GM12878 (cell line): ENCODE measurements around the gene PRPSAP1.

Source experiments
- BHLHE40 ChIP-seq, 2 experiments: fragments of 450-650 bp in 1 of 2; IDR thresholded peaks; 2 replicates each; pipeline ENCODE4 v1.6.1; 2011 to 2017; ENCODE audit warnings: low read depth in 2 of 2, borderline replicate concordance in 1 of 2, improper control_type of control experiment in 1 of 2, low read length in 1 of 2, mild to moderate bottlenecking in 1 of 2
- CHD4 ChIP-seq: fragments of 200-600 bp; sonication (generic); IDR thresholded peaks from 2 replicates; pipeline ENCODE4 v1.6.1; 2016; ENCODE audit warnings: mild to moderate bottlenecking
- CTCF ChIP-seq, 3 experiments: IDR thresholded peaks in 2 of 3; conservative IDR thresholded peaks in 1 of 3; 2 replicates each; pipeline ENCODE4 v1.5.1; 2011; ENCODE audit warnings: low read depth in 3 of 3, low read length in 3 of 3, mild to moderate bottlenecking in 3 of 3, control low read depth in 2 of 3, moderate library complexity in 2 of 3, inconsistent platforms in 1 of 3, mixed read lengths in 1 of 3; ENCODE audit not compliant: control insufficient read depth in 2 of 3, insufficient read depth in 1 of 3; ENCODE audit errors: extremely low read depth in 1 of 3
- EZH2 ChIP-seq: IDR thresholded peaks from 2 replicates; pipeline ENCODE4 v1.6.1; 2012; ENCODE audit warnings: low read depth, mild to moderate bottlenecking, control low read depth, inconsistent platforms, low read length, borderline replicate concordance; ENCODE audit not compliant: control insufficient read depth
- HDAC2 ChIP-seq: fragments of 200-600 bp; sonication (generic); IDR thresholded peaks from 2 replicates; pipeline ENCODE4 v1.6.1; 2017
- RAD51 ChIP-seq: fragments of 450-650 bp; IDR thresholded peaks from 2 replicates; pipeline ENCODE4 v1.6.1; 2016; ENCODE audit warnings: moderate library complexity, mild to moderate bottlenecking, inconsistent platforms
- SIN3A ChIP-seq: IDR thresholded peaks from 2 replicates; pipeline ENCODE4 v1.6.1; 2012; ENCODE audit warnings: low read depth, low read length, improper control_type of control experiment
- TCF12 ChIP-seq: IDR thresholded peaks from 2 replicates; pipeline ENCODE4 v1.6.1; 2011; ENCODE audit warnings: low read depth, mild to moderate bottlenecking, low read length
- TF ChIP-seq, protein P1 (sequence below): fragments of 450-650 bp; IDR thresholded peaks from 2 replicates; pipeline ENCODE4 v1.6.1; 2017; ENCODE audit warnings: mild to moderate bottlenecking, moderate library complexity

DNA sequence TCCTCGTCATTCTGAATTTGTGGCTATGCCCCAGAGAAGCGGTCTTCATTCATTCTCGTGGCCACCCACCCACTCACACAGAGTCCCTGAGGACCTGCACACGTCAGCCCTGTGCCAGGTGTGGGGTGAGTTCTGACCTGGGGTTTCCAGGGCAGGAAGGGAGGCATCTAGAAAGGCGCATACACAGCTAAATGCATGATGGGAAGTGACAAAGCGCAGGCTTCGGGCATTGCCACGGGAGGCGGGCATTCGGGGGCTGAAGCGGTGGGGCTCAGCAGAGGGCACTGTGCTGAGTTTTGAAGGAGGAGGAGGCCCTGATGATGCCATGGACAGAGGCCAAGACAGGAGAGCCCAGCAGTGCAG, 77.7 kb downstream of the PRPSAP1 start:
- TF ChIP-seq, protein P1, sequence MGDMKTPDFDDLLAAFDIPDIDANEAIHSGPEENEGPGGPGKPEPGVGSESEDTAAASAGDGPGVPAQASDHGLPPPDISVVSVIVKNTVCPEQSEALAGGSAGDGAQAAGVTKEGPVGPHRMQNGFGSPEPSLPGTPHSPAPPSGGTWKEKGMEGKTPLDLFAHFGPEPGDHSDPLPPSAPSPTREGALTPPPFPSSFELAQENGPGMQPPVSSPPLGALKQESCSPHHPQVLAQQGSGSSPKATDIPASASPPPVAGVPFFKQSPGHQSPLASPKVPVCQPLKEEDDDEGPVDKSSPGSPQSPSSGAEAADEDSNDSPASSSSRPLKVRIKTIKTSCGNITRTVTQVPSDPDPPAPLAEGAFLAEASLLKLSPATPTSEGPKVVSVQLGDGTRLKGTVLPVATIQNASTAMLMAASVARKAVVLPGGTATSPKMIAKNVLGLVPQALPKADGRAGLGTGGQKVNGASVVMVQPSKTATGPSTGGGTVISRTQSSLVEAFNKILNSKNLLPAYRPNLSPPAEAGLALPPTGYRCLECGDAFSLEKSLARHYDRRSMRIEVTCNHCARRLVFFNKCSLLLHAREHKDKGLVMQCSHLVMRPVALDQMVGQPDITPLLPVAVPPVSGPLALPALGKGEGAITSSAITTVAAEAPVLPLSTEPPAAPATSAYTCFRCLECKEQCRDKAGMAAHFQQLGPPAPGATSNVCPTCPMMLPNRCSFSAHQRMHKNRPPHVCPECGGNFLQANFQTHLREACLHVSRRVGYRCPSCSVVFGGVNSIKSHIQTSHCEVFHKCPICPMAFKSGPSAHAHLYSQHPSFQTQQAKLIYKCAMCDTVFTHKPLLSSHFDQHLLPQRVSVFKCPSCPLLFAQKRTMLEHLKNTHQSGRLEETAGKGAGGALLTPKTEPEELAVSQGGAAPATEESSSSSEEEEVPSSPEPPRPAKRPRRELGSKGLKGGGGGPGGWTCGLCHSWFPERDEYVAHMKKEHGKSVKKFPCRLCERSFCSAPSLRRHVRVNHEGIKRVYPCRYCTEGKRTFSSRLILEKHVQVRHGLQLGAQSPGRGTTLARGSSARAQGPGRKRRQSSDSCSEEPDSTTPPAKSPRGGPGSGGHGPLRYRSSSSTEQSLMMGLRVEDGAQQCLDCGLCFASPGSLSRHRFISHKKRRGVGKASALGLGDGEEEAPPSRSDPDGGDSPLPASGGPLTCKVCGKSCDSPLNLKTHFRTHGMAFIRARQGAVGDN: no peak
- TF ChIP-seq TCF12: no peak
- TF ChIP-seq SIN3A: no peak
- no peak for TF ChIP-seq CHD4
- TF ChIP-seq BHLHE40 (IDR thresholded peaks at IDR 0.05; ENCODE audit: borderline replicate concordance in 1 of 2, low read depth in 2 of 2, low read length in 1 of 2): no peak
- TF ChIP-seq CTCF (IDR thresholded peaks at IDR 0.05 in 2 of 3, conservative IDR thresholded peaks at IDR 0.05 in 1 of 3; ENCODE audit: control insufficient read depth in 2 of 3, extremely low read depth in 1 of 3, insufficient read depth in 1 of 3, low read depth in 3 of 3, low read length in 3 of 3): no peak
- TF ChIP-seq EZH2: no peak
- TF ChIP-seq RAD51: no peak
- TF ChIP-seq HDAC2: no peak
